Measurements from ENCODE around the gene LRRC71. TPM values are rescaled to one million over a fixed set of nuclear protein-coding genes. Genes with fewer than 3 reads are reported as not detected.
A peak's percentile ranks its signal among the peaks of the same experiment; 100 is the strongest.

LRRC71 gene
- total RNA-seq, 2 donors from 2014 or later = not detected

DNA sequence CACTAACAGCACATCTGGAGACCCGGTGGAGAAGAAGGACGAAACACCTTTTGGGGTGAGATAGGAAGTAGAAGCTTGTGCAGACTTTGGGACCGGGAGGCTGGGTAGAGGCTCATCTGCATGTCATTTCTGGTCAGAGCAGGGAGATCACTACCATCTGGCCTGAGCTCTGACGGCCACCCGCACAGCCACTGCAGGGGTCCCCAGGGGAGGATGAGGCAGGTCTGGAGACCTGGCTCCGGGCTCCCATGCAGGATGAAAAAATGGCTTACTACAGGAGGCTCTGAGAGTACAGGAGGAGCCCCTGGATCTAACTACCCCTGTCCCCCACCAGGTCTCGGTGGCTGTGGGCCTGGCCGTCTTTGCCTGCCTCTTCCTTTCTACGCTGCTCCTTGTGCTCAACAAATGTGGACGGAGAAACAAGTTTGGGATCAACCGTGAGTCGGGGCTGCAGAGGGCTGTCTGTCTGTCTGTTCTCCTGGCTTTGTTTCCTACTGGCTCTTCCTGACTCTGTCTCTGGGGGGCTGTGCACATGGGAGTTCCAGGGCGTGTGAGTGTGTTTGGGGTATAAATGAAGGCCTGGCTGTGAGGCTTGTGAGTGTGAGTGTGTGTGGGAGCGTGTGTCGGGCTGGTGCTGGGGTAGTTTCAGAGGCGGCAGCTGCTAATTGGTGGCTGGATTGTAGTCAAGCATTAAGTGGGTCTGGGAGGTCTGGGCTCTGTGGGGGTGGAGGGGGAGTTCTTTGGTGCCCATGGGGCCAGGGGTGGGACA, 45.7 kb upstream of the LRRC71 start:
- Histone ChIP-seq H3K36me3 (ENCODE audit: control insufficient read depth, insufficient read depth, low read length) (no peaks in the 10 kb centered on the region), H3K9ac (ENCODE audit: extremely low read depth, low read length, poor library complexity, severe bottlenecking) (no peak overlapping the region), H3K4me3 (ENCODE audit: low read length) (no peak overlapping the region), H3K4me1 (ENCODE audit: control insufficient read depth, insufficient read depth, low read length) (no peaks in the 10 kb centered on the region), H3K27ac (ENCODE audit: low read depth, low read length) (no peak overlapping the region), H3K27me3 (ENCODE audit: control insufficient read depth, insufficient read depth, low read length, poor library complexity, severe bottlenecking) (peaks cover 33% of the 10 kb centered on the region), H3K9me3 (ENCODE audit: control insufficient read depth, low read length) (no peaks in the 10 kb centered on the region)
- 91 to 98% methylated on average over 6 to 16 of the region's 16 CpGs for WGBS, 2 experiments (ENCODE audit: insufficient coverage in 1 of 2, insufficient read length in 1 of 2)
- no peaks in the 10 kb centered on the region for H3K36me3 Mint-ChIP-seq (ENCODE audit: low read depth)
- DNase-seq = no peak
- H3K4me1 Mint-ChIP-seq = no peaks in the 10 kb centered on the region
- TF ChIP-seq, protein P1, sequence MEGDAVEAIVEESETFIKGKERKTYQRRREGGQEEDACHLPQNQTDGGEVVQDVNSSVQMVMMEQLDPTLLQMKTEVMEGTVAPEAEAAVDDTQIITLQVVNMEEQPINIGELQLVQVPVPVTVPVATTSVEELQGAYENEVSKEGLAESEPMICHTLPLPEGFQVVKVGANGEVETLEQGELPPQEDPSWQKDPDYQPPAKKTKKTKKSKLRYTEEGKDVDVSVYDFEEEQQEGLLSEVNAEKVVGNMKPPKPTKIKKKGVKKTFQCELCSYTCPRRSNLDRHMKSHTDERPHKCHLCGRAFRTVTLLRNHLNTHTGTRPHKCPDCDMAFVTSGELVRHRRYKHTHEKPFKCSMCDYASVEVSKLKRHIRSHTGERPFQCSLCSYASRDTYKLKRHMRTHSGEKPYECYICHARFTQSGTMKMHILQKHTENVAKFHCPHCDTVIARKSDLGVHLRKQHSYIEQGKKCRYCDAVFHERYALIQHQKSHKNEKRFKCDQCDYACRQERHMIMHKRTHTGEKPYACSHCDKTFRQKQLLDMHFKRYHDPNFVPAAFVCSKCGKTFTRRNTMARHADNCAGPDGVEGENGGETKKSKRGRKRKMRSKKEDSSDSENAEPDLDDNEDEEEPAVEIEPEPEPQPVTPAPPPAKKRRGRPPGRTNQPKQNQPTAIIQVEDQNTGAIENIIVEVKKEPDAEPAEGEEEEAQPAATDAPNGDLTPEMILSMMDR (conservative IDR thresholded peaks at IDR 0.05) = no peak
- H3K4me3 Mint-ChIP-seq = no peak overlapping the region
- no peaks in the 10 kb centered on the region for H3K9me3 Mint-ChIP-seq
- no peak overlapping the region for H3K27ac Mint-ChIP-seq
- peaks cover 66% of the 10 kb centered on the region for H3K27me3 Mint-ChIP-seq (ENCODE audit: insufficient read depth)

GRCh38 chr1:156875341-156875615, 45.2 kb upstream of the LRRC71 start:
- Mint-ChIP-seq H3K9me3 (no peaks in the 10 kb centered on the region), H3K4me1 (no peaks in the 10 kb centered on the region), H3K27me3 (ENCODE audit: insufficient read depth) (peaks cover 62% of the 10 kb centered on the region), H3K4me3 (no peak overlapping the region), H3K36me3 (ENCODE audit: low read depth) (no peaks in the 10 kb centered on the region), H3K27ac (no peak overlapping the region)
- Histone ChIP-seq H3K9ac (ENCODE audit: extremely low read depth, low read length, poor library complexity, severe bottlenecking) (no peak overlapping the region), H3K4me1 (ENCODE audit: control insufficient read depth, insufficient read depth, low read length) (no peaks in the 10 kb centered on the region), H3K4me3 (ENCODE audit: low read length) (no peak overlapping the region), H3K27me3 (ENCODE audit: control insufficient read depth, insufficient read depth, low read length, poor library complexity, severe bottlenecking) (peaks cover 29% of the 10 kb centered on the region), H3K9me3 (ENCODE audit: control insufficient read depth, low read length) (no peaks in the 10 kb centered on the region), H3K36me3 (ENCODE audit: control insufficient read depth, insufficient read depth, low read length) (no peaks in the 10 kb centered on the region), H3K27ac (ENCODE audit: low read depth, low read length) (no peak overlapping the region)
- WGBS, 2 experiments (ENCODE audit: insufficient coverage in 1 of 2, insufficient read length in 1 of 2) = 84 to 100% methylated on average over 2 to 5 of the region's 5 CpGs
- DNase-seq = no peak
- TF ChIP-seq, protein P1 (conservative IDR thresholded peaks at IDR 0.05) = no peak

GRCh38 chr1:156876281-156876680, 44.2 kb upstream of the LRRC71 start:
- peaks cover 58% of the 10 kb centered on the region for H3K27me3 Mint-ChIP-seq (ENCODE audit: insufficient read depth)
- no peaks in the 10 kb centered on the region for H3K9me3 ChIP-seq (ENCODE audit: control insufficient read depth, low read length)

More at GRCh38 chr1:156876281-156876680, 44.2 kb upstream of the LRRC71 start:
- H3K4me3 ChIP-seq (ENCODE audit: low read length) = no peak overlapping the region
- no peak overlapping the region for H3K27ac ChIP-seq (ENCODE audit: low read depth, low read length)
- TF ChIP-seq, protein P1 (conservative IDR thresholded peaks at IDR 0.05) = peak; percentile 76
- H3K36me3 ChIP-seq (ENCODE audit: control insufficient read depth, insufficient read depth, low read length) = no peaks in the 10 kb centered on the region
- peak; percentile 92 for DNase-seq
- peaks cover 21% of the 10 kb centered on the region for H3K27me3 ChIP-seq (ENCODE audit: control insufficient read depth, insufficient read depth, low read length, poor library complexity, severe bottlenecking)
- no peaks in the 10 kb centered on the region for H3K4me1 Mint-ChIP-seq
- no peaks in the 10 kb centered on the region for H3K36me3 Mint-ChIP-seq (ENCODE audit: low read depth)
- no peaks in the 10 kb centered on the region for H3K9me3 Mint-ChIP-seq
- no peaks in the 10 kb centered on the region for H3K4me1 ChIP-seq (ENCODE audit: control insufficient read depth, insufficient read depth, low read length)
- WGBS, 2 experiments (ENCODE audit: insufficient coverage in 1 of 2, insufficient read length in 1 of 2) = 23 to 43% methylated on average over 4 to 21 of the region's 21 CpGs
- H3K27ac Mint-ChIP-seq = no peak overlapping the region
- no peak overlapping the region for H3K4me3 Mint-ChIP-seq
- no peak overlapping the region for H3K9ac ChIP-seq (ENCODE audit: extremely low read depth, low read length, poor library complexity, severe bottlenecking)
